Fibroblast of lung (primary cell): ENCODE measurements around the gene FAM24B. TPM values are rescaled to one million over a fixed set of nuclear protein-coding genes. Genes with fewer than 3 reads are reported as not detected.
A peak's percentile ranks its signal among the peaks of the same experiment; 100 is the strongest.
"Not testable (repeated sequence)": the region's sequence is repeated elsewhere in the genome, so short reads cannot be mapped to it uniquely, and the experiment has no call there.

Experiments used
- DNase-seq, 2 donors: peaks; one replicate each; pipeline versions ENCODE4 v3.0.0 to v3.0.0-alpha.2; 2010; ENCODE audit warnings: low read depth in 2 of 2
- H2AFZ ChIP-seq: 2 replicates; pipeline ENCODE4 v1.5.1; 2012; ENCODE audit warnings: low read length, control low read depth, inconsistent platforms
- H3K27ac ChIP-seq: 2 replicates; pipeline ENCODE4 v1.5.1; 2011; ENCODE audit warnings: low read length, control low read depth; ENCODE audit not compliant: insufficient read depth
- H3K27me3 ChIP-seq: 2 replicates; pipeline ENCODE4 v1.5.1; 2011; ENCODE audit warnings: mild to moderate bottlenecking, low read length; ENCODE audit not compliant: control insufficient read depth, insufficient read depth
- H3K36me3 ChIP-seq: 2 replicates; pipeline ENCODE4 v1.5.1; 2011; ENCODE audit warnings: low read length; ENCODE audit not compliant: control insufficient read depth, insufficient read depth
- H3K4me1 ChIP-seq: 2 replicates; pipeline ENCODE4 v1.5.1; 2011; ENCODE audit warnings: low read length; ENCODE audit not compliant: control insufficient read depth, insufficient read depth; ENCODE audit errors: extremely low read depth
- H3K4me2 ChIP-seq: 2 replicates; pipeline ENCODE4 v1.5.1; 2011; ENCODE audit warnings: low read length, control low read depth; ENCODE audit not compliant: insufficient read depth; ENCODE audit errors: extremely low read depth
- H3K4me3 ChIP-seq, 4 experiments: fragments of 200-600 bp in 1 of 4; sonication (generic) in 1 of 4; replicated peaks in 1 of 4; 2 replicates each; pipeline ENCODE4 v1.5.1; 2011 to 2016; ENCODE audit warnings: low read length in 4 of 4, low read depth in 3 of 4, mild to moderate bottlenecking in 3 of 4, control low read depth in 2 of 4, inconsistent platforms in 1 of 4, mixed read lengths in 1 of 4; ENCODE audit not compliant: insufficient read depth in 1 of 4; ENCODE audit errors: control extremely low read depth in 1 of 4
- H3K79me2 ChIP-seq: 2 replicates; pipeline ENCODE4 v1.5.1; 2012; ENCODE audit warnings: mild to moderate bottlenecking, low read length, inconsistent platforms; ENCODE audit not compliant: control insufficient read depth, insufficient read depth
- H3K9ac ChIP-seq: 2 replicates; pipeline ENCODE4 v1.5.1; 2011; ENCODE audit warnings: mild to moderate bottlenecking, low read length, control low read depth; ENCODE audit not compliant: insufficient read depth
- H3K9me3 ChIP-seq: 2 replicates; pipeline ENCODE4 v1.5.1; 2012; ENCODE audit warnings: low read depth, low read length; ENCODE audit not compliant: control insufficient read depth, insufficient read depth
- H4K20me1 ChIP-seq: 2 replicates; pipeline ENCODE4 v1.5.1; 2011; ENCODE audit warnings: low read length; ENCODE audit not compliant: control insufficient read depth, insufficient read depth; ENCODE audit errors: extremely low read depth
- EZH2 ChIP-seq: IDR thresholded peaks from 2 replicates; pipeline ENCODE4 v1.5.1; 2012; ENCODE audit warnings: low read length, control low read depth, mild to moderate bottlenecking; ENCODE audit errors: missing control alignments
- polyA plus RNA-seq, 2 donors: library from polyadenylated mRNA; depleted of rRNA in 1 of 2; stranded (reverse) in 1 of 2; unstranded in 1 of 2; fragments of >200 nt; gene quantifications; 2 replicates each; pipeline ENCODE4 v1.2.1, GENCODE V29; 2011 to 2012; ENCODE audit warnings: missing spikeins in 1 of 2
- total RNA-seq: library from RNA; depleted of rRNA; stranded (reverse); fragments of >200 nt; gene quantifications from 2 replicates; pipeline ENCODE4 v1.2.1, GENCODE V29; 2014
- TF ChIP-seq, protein P1 (sequence below), 2 donors: IDR thresholded peaks in 1 of 2; conservative IDR thresholded peaks in 1 of 2; 1 replicate in 1 of 2; 2 replicates in 1 of 2; pipeline ENCODE4 v1.5.1; 2011 to 2012; ENCODE audit warnings: low read length in 2 of 2, control low read depth in 1 of 2, inconsistent platforms in 1 of 2, low read depth in 1 of 2, mild to moderate bottlenecking in 1 of 2

Gene FAM24B
- total and polyA plus RNA-seq, 2 donors (not counting 1 experiment from before 2014, with no cell fraction given): 3.9 to 6.8 TPM

DNA sequence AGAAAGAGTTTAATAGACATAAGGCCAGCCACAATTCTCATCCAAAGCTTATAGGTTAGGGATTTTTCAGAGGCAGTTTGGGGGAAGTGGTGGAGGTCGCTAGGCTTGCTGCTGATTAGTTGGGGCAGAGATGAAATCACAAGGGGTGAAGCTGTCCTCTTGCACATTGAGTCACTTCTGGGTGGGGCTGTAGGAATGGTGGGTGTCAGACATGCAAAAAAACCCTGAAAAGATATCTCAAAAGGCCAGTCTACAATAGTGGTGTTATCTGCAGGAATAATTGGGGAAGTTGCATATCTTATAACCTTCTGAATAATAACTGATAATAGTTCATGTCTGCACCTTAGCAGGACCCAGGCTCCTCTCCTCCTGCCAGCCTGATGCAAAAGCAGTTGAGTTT, 2.1 kb downstream of the FAM24B start:
- Histone ChIP-seq H3K4me1 (no peaks in the 10 kb centered on the region), H3K9ac (no peak overlapping the region), H3K36me3 (no peaks in the 10 kb centered on the region), H3K27me3 (no peaks in the 10 kb centered on the region), H3K27ac (no peak overlapping the region), H4K20me1 (no peaks in the 10 kb centered on the region), H2AFZ (no peak overlapping the region), H3K4me2 (peak overlapping the region; percentile 18), H3K4me3 (no peak overlapping the region), H3K9me3 (no peaks in the 10 kb centered on the region), H3K79me2 (peaks cover 31% of the 10 kb centered on the region)
- no peak for TF ChIP-seq EZH2
- TF ChIP-seq, protein P1, sequence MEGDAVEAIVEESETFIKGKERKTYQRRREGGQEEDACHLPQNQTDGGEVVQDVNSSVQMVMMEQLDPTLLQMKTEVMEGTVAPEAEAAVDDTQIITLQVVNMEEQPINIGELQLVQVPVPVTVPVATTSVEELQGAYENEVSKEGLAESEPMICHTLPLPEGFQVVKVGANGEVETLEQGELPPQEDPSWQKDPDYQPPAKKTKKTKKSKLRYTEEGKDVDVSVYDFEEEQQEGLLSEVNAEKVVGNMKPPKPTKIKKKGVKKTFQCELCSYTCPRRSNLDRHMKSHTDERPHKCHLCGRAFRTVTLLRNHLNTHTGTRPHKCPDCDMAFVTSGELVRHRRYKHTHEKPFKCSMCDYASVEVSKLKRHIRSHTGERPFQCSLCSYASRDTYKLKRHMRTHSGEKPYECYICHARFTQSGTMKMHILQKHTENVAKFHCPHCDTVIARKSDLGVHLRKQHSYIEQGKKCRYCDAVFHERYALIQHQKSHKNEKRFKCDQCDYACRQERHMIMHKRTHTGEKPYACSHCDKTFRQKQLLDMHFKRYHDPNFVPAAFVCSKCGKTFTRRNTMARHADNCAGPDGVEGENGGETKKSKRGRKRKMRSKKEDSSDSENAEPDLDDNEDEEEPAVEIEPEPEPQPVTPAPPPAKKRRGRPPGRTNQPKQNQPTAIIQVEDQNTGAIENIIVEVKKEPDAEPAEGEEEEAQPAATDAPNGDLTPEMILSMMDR (conservative IDR thresholded peaks at IDR 0.05 in 1 of 2, IDR thresholded peaks at IDR 0.05 in 1 of 2; ENCODE audit: low read depth in 1 of 2, low read length in 2 of 2): no peak
- no peak for DNase-seq

DNA sequence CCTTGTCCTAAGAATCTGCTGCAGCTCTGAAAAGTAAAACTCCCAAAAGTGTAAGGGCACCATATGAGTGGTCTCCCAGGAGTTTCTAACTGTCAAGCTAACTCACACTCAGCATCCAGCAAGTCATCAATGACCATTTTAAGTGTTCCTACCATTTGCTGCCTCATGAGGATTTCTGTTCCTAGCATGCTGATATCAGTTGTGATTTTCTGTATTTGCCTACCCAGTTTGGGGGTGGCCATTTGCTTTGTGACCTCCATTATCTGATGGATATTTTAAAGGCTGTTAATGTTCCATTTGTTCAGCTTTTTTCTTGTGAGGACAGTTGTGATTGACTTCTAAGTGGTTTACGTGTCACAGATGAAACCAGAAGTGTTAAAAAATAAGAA, 2.9 kb downstream of the FAM24B start:
- no peak for DNase-seq
- Histone ChIP-seq H3K9ac (no peak overlapping the region), H3K27ac (no peak overlapping the region), H3K9me3 (no peaks in the 10 kb centered on the region), H3K4me2 (no peak overlapping the region), H3K4me3 (no peak overlapping the region), H3K79me2 (peaks cover 31% of the 10 kb centered on the region), H3K4me1 (no peaks in the 10 kb centered on the region), H2AFZ (no peak overlapping the region), H3K27me3 (no peaks in the 10 kb centered on the region), H4K20me1 (no peaks in the 10 kb centered on the region), H3K36me3 (no peaks in the 10 kb centered on the region)
- TF ChIP-seq EZH2: no peak
- TF ChIP-seq, protein P1 (conservative IDR thresholded peaks at IDR 0.05 in 1 of 2, IDR thresholded peaks at IDR 0.05 in 1 of 2; ENCODE audit: low read depth in 1 of 2, low read length in 2 of 2): no peak

DNA sequence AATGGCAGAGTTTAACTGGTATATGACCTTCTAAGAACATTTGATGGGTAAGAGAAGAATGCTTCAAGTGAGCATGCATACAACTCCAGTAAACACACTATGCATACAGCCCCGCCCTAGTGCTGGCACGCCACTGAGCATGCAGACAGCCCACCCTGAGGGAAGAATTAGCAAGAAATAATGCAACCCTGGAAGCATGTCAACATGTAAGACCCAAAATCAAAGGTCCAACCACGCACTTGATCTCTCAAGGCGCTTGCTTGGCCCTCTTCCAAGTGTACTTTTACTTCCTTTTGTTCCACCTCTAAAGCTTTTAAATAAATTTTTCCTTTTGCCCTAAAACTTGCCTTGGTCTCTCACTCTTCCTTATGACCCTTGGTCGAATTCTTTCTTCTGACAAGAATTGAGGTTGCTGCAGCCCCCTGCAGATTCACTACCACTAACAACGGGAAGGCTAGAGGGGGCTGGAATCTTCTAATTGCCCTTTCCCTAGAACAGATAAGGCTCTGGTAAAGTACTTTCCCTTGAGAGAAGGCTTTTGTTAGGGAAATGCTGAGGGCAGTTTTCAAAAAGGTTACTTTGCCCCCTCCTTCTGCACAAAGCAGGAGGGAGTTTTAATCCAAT, 3.4 kb downstream of the FAM24B start:
- TF ChIP-seq, protein P1 (conservative IDR thresholded peaks at IDR 0.05 in 1 of 2, IDR thresholded peaks at IDR 0.05 in 1 of 2; ENCODE audit: low read depth in 1 of 2, low read length in 2 of 2): no peak
- TF ChIP-seq EZH2: no peak
- no peak overlapping the region for H3K4me3 ChIP-seq
- H2AFZ ChIP-seq: no peak overlapping the region
- H3K27ac ChIP-seq: no peak overlapping the region
- no peaks in the 10 kb centered on the region for H3K27me3 ChIP-seq
- no peaks in the 10 kb centered on the region for H3K9me3 ChIP-seq
- H4K20me1 ChIP-seq: no peaks in the 10 kb centered on the region
- DNase-seq: no peak
- H3K36me3 ChIP-seq: no peaks in the 10 kb centered on the region
- H3K4me2 ChIP-seq: no peak overlapping the region
- no peaks in the 10 kb centered on the region for H3K4me1 ChIP-seq
- H3K79me2 ChIP-seq: peaks cover 31% of the 10 kb centered on the region
- no peak overlapping the region for H3K9ac ChIP-seq

DNA sequence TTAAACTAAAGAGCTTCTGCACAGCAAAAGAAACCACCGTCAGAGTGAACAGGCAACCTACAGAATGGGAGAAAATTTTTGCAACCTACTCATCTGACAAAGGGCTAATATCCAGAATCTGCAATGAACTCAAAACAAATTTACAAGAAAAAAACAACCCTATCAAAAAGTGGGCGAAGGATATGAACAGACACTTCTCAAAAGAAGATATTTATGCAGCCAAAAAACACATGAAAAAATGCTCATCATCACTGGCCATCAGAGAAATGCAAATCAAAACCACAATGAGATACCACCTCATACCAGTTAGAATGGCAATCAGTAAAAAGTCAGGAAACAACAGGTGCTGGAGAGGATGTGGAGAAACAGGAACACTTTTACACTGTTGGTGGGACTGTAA, 7.4 kb downstream of the FAM24B start:
- H3K4me3 ChIP-seq, H3K9ac ChIP-seq: not testable (repeated sequence)
- H3K79me2 ChIP-seq: peaks cover 13% of the 10 kb centered on the region

DNA sequence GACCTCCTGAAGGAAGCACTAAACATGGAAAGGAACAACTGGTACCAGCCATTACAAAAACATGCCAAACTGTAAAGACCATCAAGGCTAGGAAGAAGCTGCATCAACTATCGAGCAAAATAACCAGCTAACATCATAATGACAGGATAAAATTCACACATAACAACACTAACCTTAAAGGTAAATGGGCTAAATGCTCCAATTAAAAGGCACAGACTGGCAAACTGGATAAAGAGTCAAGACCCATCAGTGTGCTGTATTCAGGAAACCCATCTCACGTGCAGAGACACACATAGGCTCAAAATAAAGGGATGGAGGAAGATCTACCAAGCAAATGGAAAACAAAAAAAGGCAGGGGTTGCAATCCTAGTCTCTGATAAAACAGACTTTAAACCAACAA, 10.6 kb downstream of the FAM24B start:
- not testable (repeated sequence) for H3K79me2 ChIP-seq

More for the DNA sequence above, 7.4 kb downstream of the FAM24B start:
- H2AFZ ChIP-seq, H3K27ac ChIP-seq, DNase-seq, H3K27me3 ChIP-seq, H3K36me3 ChIP-seq, H4K20me1 ChIP-seq, H3K9me3 ChIP-seq, H3K4me2 ChIP-seq, H3K4me1 ChIP-seq: not testable (repeated sequence)

More for the DNA sequence above, 10.6 kb downstream of the FAM24B start:
- not testable (repeated sequence) for H3K9me3 ChIP-seq, H3K36me3 ChIP-seq, H3K9ac ChIP-seq, H3K4me2 ChIP-seq, H2AFZ ChIP-seq, H3K4me1 ChIP-seq, DNase-seq, H4K20me1 ChIP-seq, H3K4me3 ChIP-seq, H3K27me3 ChIP-seq, H3K27ac ChIP-seq
